T-helper 1 cell treated with Interleukin-12 subunit alpha and Interleukin-12 subunit beta and Interleukin-4 antibody, amounts not matched to agents 30 ng/mL and 1 ng/mL, for 36 hours (primary cell): ENCODE measurements around the gene PRIMPOL. TPM values are rescaled to one million over a fixed set of nuclear protein-coding genes. Genes with fewer than 3 reads are reported as not detected.
"Not testable (repeated sequence)": the region's sequence is repeated elsewhere in the genome, so short reads cannot be mapped to it uniquely, and the experiment has no call there.

Experiments
- intact Hi-C: fragments of 100-400 bp; cut with micrococcal nuclease; formaldehyde crosslinking; loops from one replicate; pipeline ENCODE4 v1.15.1; 2024
- total RNA-seq: library from RNA; stranded (reverse); gene quantifications from 2 replicates; pipeline ENCODE4 v1.2.3, GENCODE V29; 2022

PRIMPOL gene
- total RNA-seq, 1 donor from 2014 or later = 15.5 TPM

DNA sequence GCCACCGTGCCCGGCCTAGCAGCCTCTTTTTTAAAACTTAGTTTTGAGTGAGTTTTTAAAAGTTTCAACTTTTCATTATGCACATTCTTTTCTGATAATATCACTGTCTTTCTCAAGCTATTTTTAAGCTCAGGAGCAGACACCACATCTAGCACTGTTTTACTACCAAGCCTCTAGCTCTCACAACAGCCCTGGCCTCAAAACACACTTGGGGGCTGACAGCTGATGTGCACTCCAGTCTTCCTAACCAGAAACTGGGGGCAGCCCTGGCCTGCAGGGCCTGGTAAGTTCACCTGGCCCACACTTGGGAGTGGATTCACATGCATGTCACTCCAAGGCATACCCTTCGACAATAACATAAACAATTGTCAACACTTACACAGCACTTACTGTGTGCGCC is 50.4 kb downstream of the PRIMPOL start:
- intact Hi-C loops = no loop called here

DNA sequence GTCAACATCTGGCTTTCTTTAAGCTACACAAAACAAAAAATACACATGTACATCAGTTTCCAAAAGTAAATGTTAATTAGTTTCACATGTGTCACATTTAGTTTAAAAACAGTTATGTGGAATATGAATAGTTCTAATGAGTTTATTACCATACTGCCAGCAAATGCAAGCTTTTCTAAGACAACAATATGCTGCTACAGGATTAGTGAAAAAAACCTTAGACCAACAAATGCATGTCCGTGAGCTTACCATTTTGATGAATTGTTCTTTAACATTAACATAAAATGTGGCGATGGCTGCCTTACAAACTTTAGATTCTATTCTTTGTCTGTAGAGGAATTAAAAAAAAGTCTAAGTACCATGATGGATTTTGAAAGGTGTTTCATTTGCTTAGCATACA is 52.6 kb downstream of the PRIMPOL start:
- intact Hi-C loops = no loop called here

DNA sequence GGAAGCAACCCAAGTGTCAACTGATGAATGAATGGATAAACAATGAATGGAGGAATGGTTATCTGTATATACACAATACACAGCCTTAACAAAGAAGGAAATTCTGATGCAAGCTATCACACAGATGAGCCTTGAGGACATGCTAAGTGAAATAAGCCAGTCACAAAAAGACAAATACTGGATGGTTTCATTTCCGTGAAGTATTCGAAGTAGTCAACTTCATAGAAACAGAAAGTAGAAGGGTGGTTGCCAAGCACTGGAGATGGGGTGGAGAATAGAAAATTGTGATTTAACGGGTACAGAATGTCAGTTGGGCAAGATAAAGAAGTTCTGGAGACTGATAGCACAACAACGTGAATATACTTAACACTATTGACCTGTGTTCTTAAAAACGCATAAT is 56.2 kb downstream of the PRIMPOL start:
- intact Hi-C loops = loop anchor here (1.0 kb wide), 2 partner anchors 28 to 56 kb away; partner anchors contain the start of genes CASP3 and PRIMPOL

DNA sequence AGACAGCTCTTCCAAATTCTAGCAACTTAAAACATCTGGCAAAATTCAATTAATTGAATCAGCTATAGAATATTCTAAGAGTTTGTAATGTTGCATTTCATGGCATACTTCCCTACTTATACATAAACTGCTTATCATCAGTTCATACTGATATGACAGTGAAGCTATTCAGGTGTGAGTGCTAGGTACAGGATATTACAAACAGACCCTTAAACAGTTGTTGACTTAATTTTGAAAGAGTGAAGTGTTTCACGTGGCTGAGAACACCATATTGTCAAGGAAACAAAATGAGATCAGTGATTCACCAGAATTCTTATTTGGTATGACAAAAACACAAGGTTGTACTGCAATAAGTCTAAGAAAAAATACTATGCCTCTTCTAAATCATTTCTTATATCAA is 56.9 kb downstream of the PRIMPOL start:
- intact Hi-C loops = no loop called here

DNA sequence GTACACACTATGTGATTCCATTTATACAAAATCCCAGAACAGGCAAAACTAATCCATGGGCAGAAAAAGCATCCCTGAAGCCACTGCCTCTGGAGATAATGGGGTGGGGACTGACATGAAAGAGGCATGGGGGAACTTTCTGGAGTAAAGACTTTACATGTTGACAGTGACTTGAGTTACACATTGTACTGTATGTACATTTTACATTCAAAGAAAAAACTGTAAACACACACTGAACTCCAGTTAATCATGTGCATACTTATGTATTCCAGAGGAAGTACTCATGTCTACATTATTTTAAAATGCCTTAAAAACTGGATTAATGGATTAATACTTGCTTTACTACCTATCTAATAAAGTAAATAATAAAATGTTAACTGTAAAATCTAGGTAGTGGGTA is 62.8 kb downstream of the PRIMPOL start:
- intact Hi-C loops = no loop called here

DNA sequence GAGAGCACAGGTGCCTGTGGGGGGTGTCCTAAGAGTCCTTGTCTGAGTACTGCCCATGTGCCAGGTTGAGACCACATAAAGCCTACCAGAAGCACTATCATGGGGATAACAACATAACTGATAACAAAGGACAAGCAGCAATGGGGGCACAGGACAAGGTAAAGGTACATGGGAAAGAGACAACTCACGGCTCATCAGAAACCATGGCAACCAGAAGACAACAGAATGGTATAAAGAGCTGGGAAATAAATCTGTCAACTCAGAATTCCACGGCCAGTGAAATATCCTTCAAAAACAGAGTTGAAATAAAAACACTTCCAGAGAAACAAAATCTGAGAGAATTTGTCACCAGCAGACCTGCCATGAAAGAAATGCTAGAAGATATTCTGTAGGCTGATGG is 64.3 kb downstream of the PRIMPOL start:
- intact Hi-C loops = no loop called here

DNA sequence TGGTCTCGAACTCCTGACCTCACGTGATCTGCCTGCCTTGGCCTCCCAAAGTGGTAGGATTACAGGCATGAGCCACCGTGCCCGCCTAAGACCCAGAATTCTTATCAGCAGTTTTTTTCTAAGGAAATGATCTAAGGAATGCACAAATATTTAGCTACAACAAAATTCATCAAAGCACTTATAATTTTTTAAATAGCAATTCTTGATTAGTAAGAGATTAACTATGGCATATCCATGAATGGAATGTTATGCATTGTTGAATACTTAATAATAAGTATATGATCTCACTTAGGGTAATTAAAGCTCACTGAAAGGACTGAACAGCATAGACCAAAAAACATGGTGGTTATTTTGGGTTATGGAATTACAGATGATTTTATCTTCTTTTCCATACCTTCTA is 66.0 kb downstream of the PRIMPOL start:
- intact Hi-C loops = no loop called here

DNA sequence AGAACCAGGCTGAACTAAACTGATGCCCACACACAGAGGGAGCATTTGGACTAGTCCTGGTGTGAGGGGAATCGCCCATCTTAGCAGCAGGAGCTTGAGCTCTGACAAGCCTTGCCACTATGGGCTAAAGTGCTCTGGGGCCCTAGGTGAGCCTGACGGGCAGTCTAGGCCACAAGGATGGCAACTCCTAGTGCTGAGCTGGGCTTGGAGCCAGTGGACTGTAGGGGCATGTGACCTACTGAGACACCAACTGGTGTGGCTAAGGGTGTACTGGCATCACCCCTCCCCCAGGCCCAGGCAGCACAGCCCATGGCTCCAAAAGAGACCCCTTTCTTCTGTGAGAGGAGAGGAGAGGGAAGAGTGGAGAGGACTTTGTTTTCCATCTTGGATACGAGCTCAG is 69.9 kb downstream of the PRIMPOL start:
- intact Hi-C loops = no loop called here

DNA sequence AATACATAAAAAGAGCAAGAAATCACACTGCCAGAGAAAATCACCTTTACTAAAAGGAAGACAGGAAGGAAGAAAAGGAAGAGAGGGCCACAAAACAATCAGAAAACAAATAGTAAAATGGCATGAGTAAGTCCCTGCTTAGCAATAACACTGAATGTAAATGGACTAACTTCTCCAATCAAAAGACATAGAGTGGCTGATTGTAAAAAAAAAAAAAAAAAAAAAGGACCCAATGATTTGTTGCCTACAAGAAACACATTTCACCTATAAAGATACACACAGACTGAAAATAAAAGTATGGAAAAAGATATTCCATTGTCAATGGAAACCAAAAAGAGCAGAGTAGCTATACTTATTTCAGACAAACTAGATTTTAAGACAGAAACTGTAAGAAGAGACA is 71.7 kb downstream of the PRIMPOL start:
- intact Hi-C loops = no loop called here

DNA sequence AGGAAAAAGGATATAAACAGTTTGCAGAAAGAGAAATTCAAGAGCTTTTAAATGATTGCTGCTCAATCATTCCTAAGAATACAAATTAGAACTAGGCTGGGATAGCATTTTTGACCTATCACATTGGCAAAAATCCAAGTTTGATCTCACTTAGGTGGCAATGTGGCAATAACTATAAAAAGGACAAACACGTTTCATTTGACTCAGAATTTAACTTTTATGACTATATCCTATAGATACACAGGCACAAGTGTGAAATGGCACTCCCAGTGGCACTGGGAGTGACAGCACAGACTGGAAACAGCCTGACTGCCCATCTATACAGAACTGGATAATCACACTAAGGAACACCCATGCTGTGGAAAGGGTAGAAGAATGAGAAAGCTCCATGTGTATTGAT is 73.3 kb downstream of the PRIMPOL start:
- intact Hi-C loops = no loop called here

DNA sequence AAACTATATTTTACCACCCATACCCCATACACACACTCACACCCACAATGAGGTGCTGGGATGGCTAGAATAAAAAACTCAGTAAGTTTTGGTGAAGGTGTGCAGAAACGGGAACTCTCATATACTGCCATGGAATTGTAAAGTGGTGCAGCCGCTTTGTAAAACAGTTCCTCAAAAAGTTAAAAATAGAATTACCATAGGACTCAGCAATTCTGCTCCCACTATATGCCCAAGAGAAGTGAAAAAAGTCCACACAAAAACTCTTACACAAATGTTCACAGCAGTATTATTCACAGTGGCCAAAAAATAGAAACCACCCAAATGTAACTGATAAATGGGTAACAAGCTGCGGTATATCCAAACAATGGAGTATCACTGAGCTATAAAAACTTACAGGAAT is 77.9 kb downstream of the PRIMPOL start:
- intact Hi-C loops = no loop called here

DNA sequence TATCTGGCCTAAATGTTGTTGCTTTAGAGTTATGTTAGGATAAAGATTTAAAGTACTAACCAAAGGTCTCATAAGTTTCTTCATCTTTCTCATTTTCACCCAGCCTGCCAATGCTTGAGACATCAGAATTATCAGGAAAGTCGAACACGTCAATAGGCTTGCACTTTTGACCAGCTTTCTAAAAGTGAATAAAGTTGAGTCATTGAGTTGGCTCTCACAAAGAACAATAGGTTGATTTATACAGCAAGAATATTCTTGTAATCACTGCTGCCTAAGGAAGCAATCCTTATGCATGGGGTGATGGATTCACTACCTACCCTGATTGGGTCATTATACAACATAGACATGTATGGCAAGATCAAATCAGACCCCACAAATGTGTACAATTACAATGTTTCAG is 79.3 kb downstream of the PRIMPOL start:
- intact Hi-C loops = no loop called here

DNA sequence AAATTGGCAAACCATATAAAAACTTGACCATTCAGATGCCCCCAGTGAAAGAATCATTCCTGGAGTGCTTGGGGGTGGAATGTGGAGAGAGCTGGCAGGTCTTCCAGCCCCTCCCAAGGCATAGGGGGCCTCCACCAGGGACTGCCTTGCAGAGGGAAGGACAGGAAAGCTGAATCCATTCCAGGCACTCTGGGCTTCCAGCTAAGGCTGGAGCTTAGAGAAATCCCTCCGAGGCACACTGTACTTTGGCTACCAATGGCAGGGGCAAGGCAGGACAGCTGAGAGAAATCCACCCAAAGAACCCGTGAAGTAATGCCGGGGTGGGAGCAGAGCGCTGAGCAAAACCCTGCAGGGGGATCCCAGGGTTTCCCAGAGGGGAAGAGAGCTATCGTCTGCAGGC is 80.4 kb downstream of the PRIMPOL start:
- intact Hi-C loops = loop anchor here (5.0 kb wide), 2 partner anchors 63 to 448 kb away; no protein-coding TSS in a partner anchor

DNA sequence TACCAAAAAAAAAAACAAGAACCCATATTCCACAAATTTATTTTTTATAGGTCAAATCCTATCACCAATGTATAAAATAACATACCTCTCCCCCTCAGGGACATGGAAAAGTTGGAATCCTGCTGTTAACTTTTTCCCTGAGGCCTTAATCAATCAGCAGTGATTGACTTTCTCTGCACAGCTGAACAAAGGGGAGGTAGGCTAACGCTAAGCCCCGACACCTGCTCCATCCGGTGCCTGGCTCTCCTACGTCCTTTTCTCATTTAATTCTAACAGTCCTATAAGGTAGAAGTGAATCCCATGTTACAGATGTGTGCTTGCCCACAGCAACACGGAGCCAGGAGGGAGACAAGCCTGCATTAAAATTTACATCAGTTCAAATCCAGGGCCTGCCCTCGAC is 81.5 kb downstream of the PRIMPOL start:
- intact Hi-C loops = loop anchor here (5.0 kb wide), 2 partner anchors 64 to 449 kb away; no protein-coding TSS in a partner anchor

DNA sequence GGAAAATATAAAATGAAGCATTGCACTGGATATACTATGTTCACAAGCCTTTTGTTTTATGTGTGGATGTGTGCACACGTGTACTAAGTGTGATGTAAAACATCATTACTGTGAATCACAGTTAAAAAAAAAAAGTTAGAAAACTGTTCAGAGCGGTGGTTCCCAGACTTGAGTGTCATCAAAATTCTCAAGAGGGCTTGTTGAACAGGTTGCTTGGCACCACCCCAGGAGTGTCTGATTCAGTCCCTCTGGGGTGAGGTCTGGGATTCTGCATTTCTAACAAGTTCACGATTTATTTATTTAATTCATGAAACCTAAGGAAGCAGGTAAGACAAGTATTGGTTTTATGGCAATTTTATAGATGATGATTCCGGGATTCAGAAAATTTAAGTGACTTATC is 82.6 kb downstream of the PRIMPOL start:
- intact Hi-C loops = loop anchor here (2.0 to 5.0 kb wide), 3 partner anchors 65 to 1073 kb away; partner anchors contain the start of genes RWDD4 and TRAPPC11

DNA sequence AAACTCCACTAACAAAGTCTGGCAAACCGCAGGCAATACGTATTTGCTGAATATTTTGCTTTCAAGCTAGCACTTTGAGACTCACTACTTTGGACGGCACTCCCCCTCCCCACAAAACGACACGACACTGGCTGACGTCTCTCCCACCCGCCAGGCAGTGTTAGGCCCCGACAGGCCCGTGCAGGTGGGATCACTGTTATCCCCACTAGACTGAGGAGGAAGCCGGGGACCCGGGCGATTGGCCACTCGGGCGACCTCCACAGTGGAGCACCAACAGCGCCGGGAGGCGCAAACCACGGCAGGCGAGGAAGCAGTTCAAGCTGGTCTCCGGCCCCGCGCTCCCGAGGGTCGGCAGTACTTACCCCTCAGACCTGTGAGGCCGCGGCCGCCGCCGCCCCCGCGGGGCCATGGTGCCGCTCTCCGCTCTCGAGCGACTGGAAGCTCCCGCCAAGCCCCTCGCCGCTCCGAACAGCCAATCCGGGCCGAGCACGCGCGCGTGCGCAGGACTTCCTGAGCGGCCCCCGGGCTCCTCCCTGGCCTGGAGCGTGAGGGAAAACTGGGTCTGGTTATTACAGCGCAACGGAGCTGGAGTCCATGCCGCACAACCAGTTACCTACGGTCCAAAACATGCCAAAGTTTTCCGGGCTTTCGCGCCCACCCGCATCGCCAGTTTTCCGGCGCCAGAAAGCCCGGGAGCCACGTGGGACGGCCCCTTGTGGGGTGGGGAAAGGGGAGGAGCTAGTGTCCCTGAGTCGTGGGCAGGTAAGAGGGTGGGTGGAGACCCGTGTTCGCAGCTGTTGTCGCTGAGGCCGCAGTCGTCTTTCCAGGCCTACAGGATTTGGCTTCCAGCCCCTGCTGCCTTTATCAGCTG is 84.4 kb downstream of the PRIMPOL start, which contains the start of gene CENPU:
Gene CENPU, minus strand, starts transcription at position 443 of the 871 bp plus-strand sequence. Its CDS starts 34 bp downstream, at position 409.
- intact Hi-C loops = loop anchor here (1.0 to 5.0 kb wide), 22 partner anchors 11 to 1290 kb away; partner anchors contain the start of genes CASP3, CCDC110, CDKN2AIP and IRF2

DNA sequence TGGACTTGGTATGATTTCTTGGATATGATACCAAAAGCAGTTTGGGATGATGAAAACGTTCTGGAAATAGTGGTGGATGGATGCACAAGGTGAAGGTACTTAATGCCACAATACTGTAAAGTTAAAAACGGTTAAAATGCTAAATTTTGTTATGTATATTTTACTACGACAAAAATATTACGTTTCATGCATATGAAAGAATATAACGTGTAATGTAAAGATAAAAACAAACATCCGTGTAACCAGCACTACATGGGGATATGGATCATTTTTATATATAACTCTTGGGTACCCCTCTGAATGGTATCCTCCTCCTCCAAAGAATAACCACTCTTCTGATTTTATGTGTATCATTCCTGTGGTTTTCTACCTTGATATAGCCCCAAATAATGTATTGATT is 85.2 kb downstream of the PRIMPOL start:
- intact Hi-C loops = loop anchor here (1.0 to 5.0 kb wide), 19 partner anchors 11 to 1290 kb away; partner anchors contain the start of genes CASP3, CCDC110, CDKN2AIP and IRF2

DNA sequence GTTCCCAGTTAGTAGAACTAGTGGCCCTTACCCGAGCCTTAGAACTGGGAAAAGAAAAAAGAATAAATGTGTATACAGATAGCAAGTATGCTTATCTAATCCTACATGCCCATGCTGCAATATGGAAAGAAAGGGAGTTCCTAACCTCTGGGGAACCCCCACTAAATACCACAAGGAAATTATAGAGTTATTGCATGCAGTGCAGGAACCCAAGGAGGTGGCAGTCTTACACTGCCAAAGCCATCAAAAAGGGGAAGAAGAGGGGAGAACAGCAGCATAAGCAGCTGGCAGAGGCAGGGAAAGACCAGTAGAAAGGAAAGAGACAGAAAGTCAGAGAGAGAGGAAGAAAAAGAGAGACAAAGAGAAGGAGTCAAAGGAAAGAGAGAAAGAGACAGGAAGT is 90.0 kb downstream of the PRIMPOL start:
- intact Hi-C loops = not testable (repeated sequence)

DNA sequence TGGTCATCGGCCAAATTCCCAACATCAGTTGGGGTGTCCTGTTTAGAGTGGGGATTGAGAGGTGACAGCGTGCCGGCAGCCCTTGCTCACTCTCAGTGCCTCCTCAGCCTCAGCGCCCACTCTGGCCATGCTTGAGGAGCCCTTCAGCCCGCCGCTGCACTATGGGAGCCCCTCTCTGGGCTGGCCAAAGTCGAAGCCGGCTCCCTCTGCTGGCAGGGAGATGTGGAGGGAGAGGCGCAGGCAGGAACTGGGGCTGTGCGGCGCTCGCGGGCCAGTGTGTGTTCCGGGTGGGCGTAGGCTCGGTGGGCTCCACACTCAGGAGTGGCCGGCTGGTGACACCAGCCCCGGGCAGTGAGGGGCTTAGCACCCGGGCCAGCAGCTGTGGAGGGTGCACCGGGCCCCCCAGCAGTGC is 91.4 kb downstream of the PRIMPOL start:
- intact Hi-C loops = no loop called here

DNA sequence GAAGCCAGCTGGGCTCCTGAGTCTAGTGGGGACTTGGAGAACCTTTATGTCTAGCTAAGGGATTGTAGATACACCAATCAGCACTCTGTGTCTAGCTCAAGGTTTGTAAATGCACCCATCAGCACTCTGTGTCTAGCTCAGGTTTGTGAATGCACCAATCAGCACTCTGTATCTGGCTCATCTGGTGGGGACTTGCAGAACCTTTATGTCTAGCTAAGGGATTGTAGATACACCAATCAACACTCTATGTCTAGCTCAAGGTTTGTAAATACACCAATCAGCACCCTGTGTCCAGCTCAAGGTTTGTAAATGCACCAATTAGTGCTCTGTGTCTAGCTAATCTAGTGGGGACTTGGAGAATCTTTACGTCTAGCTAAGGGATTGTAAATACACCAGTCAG is 92.1 kb downstream of the PRIMPOL start:
- intact Hi-C loops = not testable (repeated sequence)

DNA sequence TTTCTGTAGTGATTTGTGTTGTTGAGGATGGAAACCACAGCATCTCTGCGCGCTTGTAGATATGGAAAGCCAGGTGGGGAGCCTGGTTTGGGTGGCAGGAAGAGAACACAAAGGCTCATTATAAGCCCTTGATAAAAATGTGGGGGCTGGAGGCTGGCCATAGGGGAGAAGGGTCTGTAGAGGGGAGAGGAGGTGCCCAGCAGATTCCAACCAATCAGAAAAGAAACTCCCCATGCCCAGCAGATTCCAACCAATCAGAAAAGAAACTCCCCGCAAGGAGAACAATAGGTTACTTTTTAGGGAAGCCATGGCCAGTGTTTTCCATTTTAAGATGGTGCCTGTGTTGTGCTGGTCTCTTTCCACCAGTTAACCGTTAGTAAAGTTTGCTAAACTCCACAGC is 94.1 kb downstream of the PRIMPOL start:
- intact Hi-C loops = no loop called here

DNA sequence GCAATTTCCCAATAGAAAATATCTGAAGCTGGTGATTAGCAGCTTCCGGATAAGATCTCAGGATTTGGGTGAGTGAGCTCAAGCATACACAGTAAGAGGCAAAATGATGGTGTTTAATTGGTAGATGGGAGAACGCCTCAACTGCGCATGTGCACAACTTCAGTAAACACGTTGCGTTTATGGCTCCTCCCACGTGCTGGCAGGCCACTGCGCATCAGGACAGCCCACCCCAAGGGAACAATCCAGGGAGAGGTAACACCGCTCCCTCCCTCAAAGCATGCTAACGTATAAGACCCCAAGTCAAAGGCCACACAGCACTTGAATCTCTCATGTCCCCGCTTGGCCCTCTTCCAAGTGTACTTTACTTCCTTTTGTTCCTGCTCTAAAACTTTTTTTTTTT is 94.7 kb downstream of the PRIMPOL start:
- intact Hi-C loops = no loop called here
